Fibroblast of villous mesenchyme (primary cell): ENCODE data around the gene CCBE1. TPM values are rescaled to one million over a fixed set of nuclear protein-coding genes. Genes with fewer than 3 reads are reported as not detected.

Source experiments
- DNase-seq: peaks from one replicate; pipeline ENCODE4 v3.0.0-alpha.2; 2010; ENCODE audit warnings: low read depth
- H3K4me3 ChIP-seq: 2 replicates; pipeline ENCODE4 v1.5.1; 2011; ENCODE audit warnings: low read depth, mild to moderate bottlenecking, low read length
- total RNA-seq: library from RNA; depleted of rRNA; stranded (reverse); fragments of >200 nt; gene quantifications from 2 replicates; pipeline ENCODE4 v1.2.3, GENCODE V29; 2012
- TF ChIP-seq, protein P1 (sequence below): IDR thresholded peaks from 2 replicates; pipeline ENCODE4 v1.5.1; 2012; ENCODE audit warnings: low read depth, mild to moderate bottlenecking, low read length; ENCODE audit not compliant: insufficient read depth

Gene CCBE1
- total RNA-seq, 1 donor: 10.4 TPM

DNA sequence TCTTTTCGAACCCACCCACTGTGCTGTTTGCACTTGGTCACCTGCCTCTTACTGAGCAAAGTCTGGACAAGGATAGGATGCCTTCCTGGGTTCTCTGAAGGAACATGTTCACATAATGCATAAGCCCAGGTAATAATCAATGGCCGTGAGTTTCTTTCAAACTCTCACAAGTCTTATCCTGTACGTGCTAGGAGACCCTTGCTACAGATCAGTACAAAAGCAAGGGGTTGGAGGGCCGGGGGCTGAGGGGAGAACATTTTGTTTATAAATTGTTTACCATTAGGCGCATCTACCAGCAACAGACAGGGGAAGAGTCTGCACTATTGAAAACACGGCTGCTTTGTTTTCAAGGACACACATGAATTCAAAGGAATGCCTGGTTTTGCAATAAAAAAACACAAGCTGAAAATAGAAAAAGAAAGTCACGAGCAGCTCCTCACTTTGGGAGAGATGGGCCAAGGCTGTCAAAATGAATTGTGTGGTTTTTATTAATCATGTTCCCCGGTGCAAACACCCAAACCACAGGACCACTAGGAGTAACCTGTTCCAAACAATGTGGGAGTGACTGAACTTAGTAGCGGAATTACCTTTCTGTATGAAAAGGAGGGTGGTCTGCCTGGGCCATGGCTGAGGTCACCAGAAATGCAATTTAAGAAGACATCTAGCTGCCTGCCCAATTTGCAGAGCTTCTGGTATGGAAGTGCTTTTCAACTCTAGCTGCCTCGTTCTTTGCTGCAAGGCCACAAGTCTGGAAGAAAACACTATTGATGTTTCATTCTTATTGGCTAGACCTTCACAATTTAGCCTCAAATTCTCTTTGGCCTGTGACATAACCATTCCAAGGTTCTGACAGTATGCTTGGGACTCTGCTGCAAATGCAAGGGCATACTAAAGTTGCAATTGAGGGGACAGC, 73.5 kb downstream of the CCBE1 start:
- DNase-seq: peak; percentile 60
- H3K4me3 ChIP-seq: no peak overlapping the region
- TF ChIP-seq, protein P1, sequence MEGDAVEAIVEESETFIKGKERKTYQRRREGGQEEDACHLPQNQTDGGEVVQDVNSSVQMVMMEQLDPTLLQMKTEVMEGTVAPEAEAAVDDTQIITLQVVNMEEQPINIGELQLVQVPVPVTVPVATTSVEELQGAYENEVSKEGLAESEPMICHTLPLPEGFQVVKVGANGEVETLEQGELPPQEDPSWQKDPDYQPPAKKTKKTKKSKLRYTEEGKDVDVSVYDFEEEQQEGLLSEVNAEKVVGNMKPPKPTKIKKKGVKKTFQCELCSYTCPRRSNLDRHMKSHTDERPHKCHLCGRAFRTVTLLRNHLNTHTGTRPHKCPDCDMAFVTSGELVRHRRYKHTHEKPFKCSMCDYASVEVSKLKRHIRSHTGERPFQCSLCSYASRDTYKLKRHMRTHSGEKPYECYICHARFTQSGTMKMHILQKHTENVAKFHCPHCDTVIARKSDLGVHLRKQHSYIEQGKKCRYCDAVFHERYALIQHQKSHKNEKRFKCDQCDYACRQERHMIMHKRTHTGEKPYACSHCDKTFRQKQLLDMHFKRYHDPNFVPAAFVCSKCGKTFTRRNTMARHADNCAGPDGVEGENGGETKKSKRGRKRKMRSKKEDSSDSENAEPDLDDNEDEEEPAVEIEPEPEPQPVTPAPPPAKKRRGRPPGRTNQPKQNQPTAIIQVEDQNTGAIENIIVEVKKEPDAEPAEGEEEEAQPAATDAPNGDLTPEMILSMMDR: no peak

DNA sequence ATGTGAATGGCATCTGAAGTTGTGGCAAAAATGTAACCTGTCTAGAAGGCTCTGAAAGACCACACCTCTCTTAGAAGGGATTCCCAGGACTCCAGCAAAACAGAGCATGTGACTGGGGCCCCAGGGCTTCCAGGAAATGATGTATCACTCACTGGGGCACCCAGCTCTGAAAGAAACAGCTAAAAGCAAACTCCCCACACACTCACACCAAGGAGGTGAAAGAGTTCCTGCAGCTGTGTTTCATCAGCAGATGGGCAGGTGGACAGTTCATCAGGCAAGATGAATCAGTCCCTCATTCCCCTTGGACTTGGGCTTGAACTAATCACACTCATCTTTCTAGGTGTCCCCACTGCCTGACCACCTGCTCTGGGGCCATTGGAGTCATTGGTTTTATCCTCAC, 76.2 kb downstream of the CCBE1 start:
- DNase-seq: no peak
- H3K4me3 ChIP-seq: no peak overlapping the region
- TF ChIP-seq, protein P1: no peak

DNA sequence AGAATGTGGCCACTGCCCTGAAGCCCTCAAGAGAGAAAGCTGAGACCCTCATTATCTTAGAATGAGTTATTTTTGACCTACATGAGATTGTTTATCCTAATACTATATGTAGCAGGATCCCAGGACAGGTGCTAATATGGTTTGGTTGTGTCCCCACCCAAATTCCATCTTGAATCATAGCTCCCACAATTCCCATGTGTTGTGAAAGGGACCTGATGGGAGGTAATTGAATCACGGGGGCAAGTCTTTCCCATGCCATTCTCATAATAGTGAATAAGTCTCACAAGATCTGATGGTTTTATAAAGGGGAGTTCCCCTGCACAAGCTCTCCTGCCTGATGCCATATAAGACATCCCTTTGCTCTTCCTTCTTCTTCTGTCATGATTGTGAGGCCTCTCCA, 76.8 kb downstream of the CCBE1 start:
- TF ChIP-seq, protein P1: no peak
- DNase-seq: no peak
- H3K4me3 ChIP-seq: no peak overlapping the region

DNA sequence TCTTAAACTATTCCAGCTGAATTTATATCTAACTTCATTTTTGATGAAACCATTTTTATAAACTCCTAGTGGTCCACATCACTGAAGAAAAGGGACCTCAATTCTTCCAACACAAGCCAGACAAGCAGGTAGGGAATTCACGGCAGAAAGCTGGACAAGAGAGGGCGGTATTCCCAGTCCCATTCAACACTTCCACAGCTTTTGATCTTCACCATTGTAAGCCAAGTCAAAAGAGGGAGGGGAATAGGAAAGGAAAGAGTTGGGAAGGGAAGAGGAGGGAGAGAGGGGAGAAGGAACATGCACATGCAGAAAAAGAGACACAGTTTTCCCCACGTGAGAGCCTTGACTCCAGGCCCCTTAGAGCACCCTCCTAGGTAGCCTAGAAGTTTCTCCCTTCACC, 77.4 kb downstream of the CCBE1 start:
- no peak overlapping the region for H3K4me3 ChIP-seq
- TF ChIP-seq, protein P1: no peak
- no peak for DNase-seq

DNA sequence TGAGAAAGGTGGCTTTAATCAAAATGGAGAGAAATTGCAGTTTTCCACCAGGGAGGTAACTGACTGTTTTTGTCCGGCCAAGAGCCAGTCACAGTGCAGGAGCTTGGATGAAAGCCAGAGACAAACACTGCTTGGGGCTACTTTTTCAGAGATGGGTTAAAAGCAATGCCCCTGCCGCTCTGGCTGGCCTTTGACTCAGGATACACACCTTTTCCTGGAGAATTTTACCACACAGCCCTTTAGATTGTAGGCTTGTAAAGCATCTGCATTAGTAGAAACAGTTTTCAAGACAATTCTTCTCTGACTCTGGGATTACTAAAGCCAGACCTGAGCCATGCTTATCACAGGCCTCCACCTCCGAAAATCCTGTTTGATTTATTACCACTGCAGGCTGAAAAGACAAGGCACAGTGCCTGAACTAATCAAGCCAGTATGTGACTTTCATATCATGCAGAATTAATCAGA, 79.7 kb downstream of the CCBE1 start:
- TF ChIP-seq, protein P1: no peak
- DNase-seq: no peak
- H3K4me3 ChIP-seq: no peak overlapping the region

DNA sequence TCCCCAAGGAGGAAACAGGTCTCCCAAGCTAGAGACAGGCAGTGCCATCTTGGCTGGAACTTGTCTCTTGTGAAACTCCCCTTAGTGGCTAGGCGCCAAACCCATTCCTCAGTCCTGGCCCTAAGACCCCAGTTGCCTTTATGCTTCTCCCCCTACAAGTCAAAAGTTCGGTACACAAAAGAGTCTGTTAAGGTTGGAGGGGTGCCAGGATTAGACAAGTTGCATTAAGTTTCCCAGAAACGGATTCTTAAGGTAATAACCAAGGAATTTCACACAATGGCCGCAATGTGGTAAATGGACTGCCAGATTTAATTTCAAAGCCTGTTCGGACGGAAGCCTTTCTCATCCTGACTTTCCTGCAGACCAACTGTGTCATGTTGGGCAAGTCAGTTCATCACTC, 80.7 kb downstream of the CCBE1 start:
- TF ChIP-seq, protein P1: no peak
- DNase-seq: no peak
- H3K4me3 ChIP-seq: no peak overlapping the region
